Cardiac fibroblast (primary cell): Measurements from ENCODE around the gene RFPL1.
"Not testable (repeated sequence)": the region's sequence is repeated elsewhere in the genome, so short reads cannot be mapped to it uniquely, and the experiment has no call there.

ENCODE experiments used
- DNase-seq, 2 donors: peaks; one replicate each; pipeline versions ENCODE4 v3.0.0 to v3.0.0-alpha.2; 2010; ENCODE audit warnings: low read depth in 2 of 2
- H3K4me3 ChIP-seq, 2 donors: replicated peaks in 1 of 2; 1 replicate in 1 of 2; 2 replicates in 1 of 2; pipeline ENCODE4 v1.5.1; 2011; ENCODE audit warnings: low read depth in 2 of 2, low read length in 2 of 2, mild to moderate bottlenecking in 2 of 2, moderate library complexity in 1 of 2
- TF ChIP-seq, protein P1 (sequence below): IDR thresholded peaks from one replicate; pipeline ENCODE4 v1.5.1; 2011; ENCODE audit warnings: low read depth, mild to moderate bottlenecking, low read length, inconsistent platforms

RFPL1 gene

GRCh38 chr22:29397791-29398190, 40.6 kb upstream of the RFPL1 start:
- TF ChIP-seq, protein P1, sequence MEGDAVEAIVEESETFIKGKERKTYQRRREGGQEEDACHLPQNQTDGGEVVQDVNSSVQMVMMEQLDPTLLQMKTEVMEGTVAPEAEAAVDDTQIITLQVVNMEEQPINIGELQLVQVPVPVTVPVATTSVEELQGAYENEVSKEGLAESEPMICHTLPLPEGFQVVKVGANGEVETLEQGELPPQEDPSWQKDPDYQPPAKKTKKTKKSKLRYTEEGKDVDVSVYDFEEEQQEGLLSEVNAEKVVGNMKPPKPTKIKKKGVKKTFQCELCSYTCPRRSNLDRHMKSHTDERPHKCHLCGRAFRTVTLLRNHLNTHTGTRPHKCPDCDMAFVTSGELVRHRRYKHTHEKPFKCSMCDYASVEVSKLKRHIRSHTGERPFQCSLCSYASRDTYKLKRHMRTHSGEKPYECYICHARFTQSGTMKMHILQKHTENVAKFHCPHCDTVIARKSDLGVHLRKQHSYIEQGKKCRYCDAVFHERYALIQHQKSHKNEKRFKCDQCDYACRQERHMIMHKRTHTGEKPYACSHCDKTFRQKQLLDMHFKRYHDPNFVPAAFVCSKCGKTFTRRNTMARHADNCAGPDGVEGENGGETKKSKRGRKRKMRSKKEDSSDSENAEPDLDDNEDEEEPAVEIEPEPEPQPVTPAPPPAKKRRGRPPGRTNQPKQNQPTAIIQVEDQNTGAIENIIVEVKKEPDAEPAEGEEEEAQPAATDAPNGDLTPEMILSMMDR, result no peak
- H3K4me3 ChIP-seq, result no peak overlapping the region
- no peak for DNase-seq

GRCh38 chr22:29400576-29400975, 37.8 kb upstream of the RFPL1 start:
- H3K4me3 ChIP-seq, result no peak overlapping the region
- no peak for DNase-seq
- TF ChIP-seq, protein P1, result no peak

GRCh38 chr22:29401538-29401937, 36.8 kb upstream of the RFPL1 start:
- not testable (repeated sequence) for H3K4me3 ChIP-seq, DNase-seq

- DNase-seq, result no peak
- TF ChIP-seq, protein P1, result no peak
Observed at GRCh38 chr22:29408940-29409339, 29.4 kb upstream of the RFPL1 start.

GRCh38 chr22:29411569-29412211, 26.7 kb upstream of the RFPL1 start:
- not testable (repeated sequence) for H3K4me3 ChIP-seq, DNase-seq

More at GRCh38 chr22:29408940-29409339, 29.4 kb upstream of the RFPL1 start:
- no peak overlapping the region for H3K4me3 ChIP-seq

DNA sequence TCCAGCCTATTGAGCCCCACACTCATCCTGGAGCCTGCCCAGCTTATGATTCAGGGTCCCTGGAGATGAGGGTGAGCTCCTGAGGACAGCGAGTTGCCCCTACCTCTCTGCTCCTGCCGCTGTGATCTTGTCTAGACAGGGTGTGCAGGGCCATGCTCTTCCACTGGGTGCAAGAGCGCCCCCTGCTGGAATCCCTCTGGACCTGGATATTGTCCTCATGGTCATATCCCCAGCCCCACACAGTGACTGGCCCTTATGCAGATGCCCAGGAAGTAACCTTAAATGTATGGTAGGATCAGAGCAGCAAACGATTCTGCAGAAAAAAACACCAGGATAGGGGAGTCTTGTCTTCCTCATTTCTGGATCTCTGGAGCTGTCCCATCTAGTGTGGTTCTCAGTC, 25.6 kb upstream of the RFPL1 start:
- DNase-seq, result peak in 1 of 2 donors; percentile 7
- not testable (repeated sequence) for H3K4me3 ChIP-seq
- TF ChIP-seq, protein P1, result peak; percentile 42

DNA sequence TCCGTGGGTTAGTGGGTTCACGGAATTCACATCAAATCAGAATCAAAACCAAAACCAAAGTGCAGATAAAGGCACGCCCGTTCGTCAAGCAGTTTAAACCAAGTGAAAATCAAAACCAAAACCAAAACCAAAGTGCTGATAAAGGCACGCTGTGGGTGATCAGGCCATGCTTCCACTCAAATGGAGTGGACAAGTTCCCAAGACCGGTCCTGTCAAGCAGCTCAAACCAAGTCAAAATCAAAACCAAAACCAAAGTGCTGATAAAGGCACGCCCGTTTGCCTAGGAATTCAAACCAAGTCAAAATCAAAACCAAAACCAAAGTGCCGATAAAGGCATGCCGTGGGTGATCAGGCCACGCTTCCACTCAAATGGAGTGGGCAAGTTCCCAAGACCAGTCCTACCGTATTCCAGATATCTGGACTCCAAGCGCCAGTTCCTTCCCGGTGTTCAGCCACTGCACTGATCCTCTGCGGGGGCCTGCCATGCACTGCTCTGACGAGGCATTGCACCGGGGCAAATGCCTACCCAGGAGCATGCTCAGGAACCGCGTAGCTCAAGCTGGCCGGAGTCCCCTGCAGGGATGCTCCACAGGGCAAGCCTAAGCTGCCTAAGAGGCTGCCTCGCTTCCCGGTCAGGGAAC, 23.3 kb upstream of the RFPL1 start:
- DNase-seq, result peak; percentile 8 to 35
- peak overlapping the region; percentile 5 to 50 for H3K4me3 ChIP-seq

DNA sequence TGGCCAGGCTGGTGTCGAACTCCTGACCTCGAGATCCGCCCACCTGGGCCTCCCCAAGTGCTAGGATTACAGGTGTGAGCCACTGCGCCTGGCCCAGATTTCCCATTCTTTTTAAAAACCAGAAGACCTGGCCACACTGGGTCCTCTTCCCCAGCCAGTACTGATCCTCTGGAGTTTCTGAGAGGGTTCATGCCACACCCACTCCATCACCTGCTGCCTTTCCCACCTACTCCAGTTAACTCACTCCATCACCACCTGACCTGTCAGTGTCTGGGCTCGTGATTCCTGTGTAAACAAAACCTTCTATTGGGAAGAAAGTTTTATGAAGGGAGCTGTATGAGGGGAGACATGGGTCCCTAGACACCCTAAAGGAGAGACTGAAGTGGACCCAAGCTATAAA, 19.7 kb upstream of the RFPL1 start:
- DNase-seq, H3K4me3 ChIP-seq: not testable (repeated sequence)

- TF ChIP-seq, protein P1, result no peak
- no peak overlapping the region for H3K4me3 ChIP-seq
- DNase-seq, result no peak
Observed at GRCh38 chr22:29426476-29426875, 11.9 kb upstream of the RFPL1 start.
